SK-N-SH (cell line): ENCODE measurements around the gene RALBP1. TPM values are rescaled to one million over a fixed set of nuclear protein-coding genes. Genes with fewer than 3 reads are reported as not detected.

Source experiments
- CTCF ChIA-PET: fragments of 300-600, 350-600 bp; formaldehyde crosslinking; extraction: SDS; loops from one replicate; lab custom pipeline; 2021; lab: Yijun Ruan, JAX
- POLR2A ChIA-PET: fragments of 350-600 bp; sonication (Branson Sonifier 250); formaldehyde crosslinking; extraction: SDS; loops from one replicate; lab custom pipeline; 2020; ENCODE audit warnings: antibody characterized with exemption, inconsistent platforms; lab: Yijun Ruan, JAX
- DNase-seq: peaks from one replicate; pipeline ENCODE4 v3.0.0; 2012
- H2AFZ ChIP-seq: fragments of 200-600 bp; sonication (generic); 2 replicates; pipeline ENCODE4 v1.8.1; 2016; ENCODE audit warnings: antibody characterized with exemption, mild to moderate bottlenecking, low read depth
- H3F3A ChIP-seq: fragments of 200-600 bp; sonication (generic); replicated peaks from 2 replicates; pipeline ENCODE3; 2016; ENCODE audit warnings: antibody characterized with exemption, mild to moderate bottlenecking; ENCODE audit not compliant: insufficient read depth
- H3K27ac ChIP-seq, 2 experiments: fragments of 200-500 bp in 1 of 2; fragments of 200-600 bp in 1 of 2; sonication (Bioruptor generic) in 1 of 2; sonication (generic), shearing (Covaris generic) in 1 of 2; 2 replicates each; pipeline versions ENCODE4 v1.5.1 to v1.6.1; 2014 to 2016; ENCODE audit warnings: low read depth in 2 of 2, inconsistent platforms in 1 of 2, low read length in 1 of 2, mild to moderate bottlenecking in 1 of 2, mixed read lengths in 1 of 2
- H3K27me3 ChIP-seq: fragments of 200-600 bp; sonication (generic), shearing (Covaris generic); 2 replicates; pipeline ENCODE4 v1.6.1; 2016; ENCODE audit warnings: mixed run types; ENCODE audit not compliant: insufficient read depth
- H3K36me3 ChIP-seq, 2 experiments: fragments of 200-500 bp in 1 of 2; fragments of 200-600 bp in 1 of 2; sonication (Bioruptor generic) in 1 of 2; sonication (generic) in 1 of 2; replicated peaks in 1 of 2; 2 replicates each; pipeline versions ENCODE3 to v1.5.1; 2014 to 2016; ENCODE audit warnings: low read length in 1 of 2, mild to moderate bottlenecking in 1 of 2; ENCODE audit not compliant: insufficient read depth in 2 of 2, control insufficient read depth in 1 of 2
- H3K4me1 ChIP-seq, 2 experiments: fragments of 200-500 bp in 1 of 2; fragments of 200-600 bp in 1 of 2; sonication (Bioruptor generic) in 1 of 2; sonication (generic), shearing (Covaris generic) in 1 of 2; 2 replicates each; pipeline versions ENCODE4 v1.5.1 to v1.6.1; 2014 to 2016; ENCODE audit warnings: low read depth in 1 of 2, low read length in 1 of 2, mixed run types in 1 of 2; ENCODE audit not compliant: insufficient read depth in 2 of 2, control insufficient read depth in 1 of 2
- H3K4me2 ChIP-seq: fragments of 200-600 bp; sonication (generic), shearing (Covaris generic); 2 replicates; pipeline ENCODE4 v1.6.1; 2017; ENCODE audit warnings: mixed run types
- H3K4me3 ChIP-seq, 2 experiments: fragments of 200-500 bp in 1 of 2; fragments of 200-600 bp in 1 of 2; sonication (Bioruptor generic) in 1 of 2; sonication (generic), shearing (Covaris generic) in 1 of 2; 2 replicates each; pipeline versions ENCODE4 v1.5.1 to v1.8.1; 2014 to 2016; ENCODE audit warnings: low read depth in 2 of 2, inconsistent platforms in 1 of 2, low read length in 1 of 2, mild to moderate bottlenecking in 1 of 2, mixed read lengths in 1 of 2, moderate library complexity in 1 of 2
- H3K79me2 ChIP-seq: fragments of 200-600 bp; sonication (generic); 2 replicates; pipeline ENCODE4 v1.8.1; 2017; ENCODE audit warnings: mild to moderate bottlenecking; ENCODE audit not compliant: insufficient read depth
- H3K9ac ChIP-seq: fragments of 200-600 bp; sonication (generic); 2 replicates; pipeline ENCODE4 v1.6.1; 2017; ENCODE audit warnings: mixed run types
- H3K9me2 ChIP-seq: fragments of 200-600 bp; sonication (generic); 2 replicates; pipeline ENCODE4 v1.6.1; 2017; ENCODE audit warnings: mixed run types
- H3K9me3 ChIP-seq: fragments of 200-600 bp; sonication (generic); 2 replicates; pipeline ENCODE4 v1.6.1; 2017; ENCODE audit warnings: mixed run types, mild to moderate bottlenecking, moderate library complexity
- H4K20me1 ChIP-seq: fragments of 200-600 bp; sonication (generic); 2 replicates; pipeline ENCODE4 v1.6.1; 2017; ENCODE audit warnings: mild to moderate bottlenecking, mixed run types; ENCODE audit not compliant: insufficient read depth
- CTCF ChIP-seq: fragments of 200-600 bp; sonication (generic); IDR thresholded peaks from 2 replicates; pipeline ENCODE4 v1.6.1; 2017; ENCODE audit warnings: antibody characterized with exemption, mild to moderate bottlenecking, moderate library complexity
- ELF1 ChIP-seq: IDR thresholded peaks from 2 replicates; pipeline ENCODE4 v1.4.0; 2012
- EP300 ChIP-seq, 2 experiments: IDR thresholded peaks; 2 replicates each; pipeline versions ENCODE4 v1.4.0 to v1.6.1; 2012; ENCODE audit warnings: borderline replicate concordance in 1 of 2, low read depth in 1 of 2, low read length in 1 of 2
- FOSL2 ChIP-seq: IDR thresholded peaks from 2 replicates; pipeline ENCODE4 v1.4.0; 2012; ENCODE audit warnings: low read depth, mild to moderate bottlenecking, moderate library complexity, borderline replicate concordance
- FOXJ3 ChIP-seq: sonication (generic); formaldehyde crosslinking; IDR thresholded peaks from 2 replicates; pipeline ENCODE4 v1.5.1; 2020; ENCODE audit warnings: mild to moderate bottlenecking, missing genetic modification reagents
- GABPA ChIP-seq: IDR thresholded peaks from 2 replicates; pipeline ENCODE4 v1.4.0; 2012; ENCODE audit warnings: low read depth, mild to moderate bottlenecking
- JUND ChIP-seq: IDR thresholded peaks from 2 replicates; pipeline ENCODE4 v1.4.0; 2012
- MAX ChIP-seq: IDR thresholded peaks from 2 replicates; pipeline ENCODE4 v1.4.0; 2012; ENCODE audit warnings: low read depth
- MXI1 ChIP-seq: IDR thresholded peaks from 2 replicates; pipeline ENCODE4 v1.6.1; 2012; ENCODE audit warnings: mild to moderate bottlenecking, low read depth, low read length, improper control_type of control experiment
- NFIC ChIP-seq: IDR thresholded peaks from 2 replicates; pipeline ENCODE4 v1.4.0; 2012; ENCODE audit warnings: borderline replicate concordance
- NRF1 ChIP-seq: IDR thresholded peaks from 2 replicates; pipeline ENCODE4 v1.6.1; 2012; ENCODE audit warnings: low read depth, mild to moderate bottlenecking, low read length
- PBX3 ChIP-seq: IDR thresholded peaks from 2 replicates; pipeline ENCODE4; 2012
- POLR2AphosphoS5 ChIP-seq: IDR thresholded peaks from 2 replicates; pipeline ENCODE4 v1.6.1; 2012; ENCODE audit warnings: low read depth, low read length
- RAD21 ChIP-seq: IDR thresholded peaks from 2 replicates; pipeline ENCODE4 v1.6.1; 2012; ENCODE audit warnings: mild to moderate bottlenecking, low read length
- SIN3A ChIP-seq: IDR thresholded peaks from 2 replicates; pipeline ENCODE4 v1.6.1; 2012; ENCODE audit warnings: low read depth, mild to moderate bottlenecking, low read length, moderate library complexity, borderline replicate concordance
- SMC3 ChIP-seq: IDR thresholded peaks from 2 replicates; pipeline ENCODE4 v1.6.1; 2012; ENCODE audit warnings: low read depth, low read length, improper control_type of control experiment
- YY1 ChIP-seq: IDR thresholded peaks from 2 replicates; pipeline ENCODE4 v1.4.0; 2012; ENCODE audit warnings: low read depth, mild to moderate bottlenecking
- WGBS: methylation state at CpG from one replicate; pipeline ENCODE4 v1.1.6; 2017; ENCODE audit warnings: low lambda C conversion rate; 5-methylcytosine and 5-hydroxymethylcytosine counted together
- polyA plus RNA-seq, 3 experiments: library from polyadenylated mRNA; depleted of rRNA; stranded (reverse); fragments of >200 nt; gene quantifications; 2 replicates each; pipeline ENCODE4 v1.2.3, GENCODE V29; 2012

Gene RALBP1
- polyA plus RNA-seq, 1 of the 3 experiments (the other 2 are of a cell fraction): 43.8 TPM

- peaks cover 12% of the 10 kb centered on the region for H3F3A ChIP-seq
- ChIA-PET CTCF (interaction anchor here (1.4 kb wide), 1 partner anchor 31 kb away, joined by 3 read pairs; no protein-coding TSS in a partner anchor), POLR2A (no interaction called here)
- H3K27me3 ChIP-seq: no peaks in the 10 kb centered on the region
- H3K27ac ChIP-seq: no peak overlapping the region
- H3K9me2 ChIP-seq: no peaks in the 10 kb centered on the region
- no peak overlapping the region for H3K4me3 ChIP-seq
- H3K9me3 ChIP-seq: no peaks in the 10 kb centered on the region
- H3K36me3 ChIP-seq: peaks cover 64 to 72% of the 10 kb centered on the region in 2 experiments
- no peak overlapping the region for H3K9ac ChIP-seq
- no peak overlapping the region for H3K4me2 ChIP-seq
- DNase-seq: no peak
- WGBS: 100% methylated on average over 7 of the region's 7 CpGs
- TF ChIP-seq YY1 (no peak), MAX (no peak), NFIC (no peak), GABPA (no peak), SMC3 (no peak), FOXJ3 (CRISPR knock-in tag) (no peak), MXI1 (no peak)
- no peaks in the 10 kb centered on the region for H3K79me2 ChIP-seq
- 0 out of 2 replicates have a peak, but pooled peaks cover 4% of the 10 kb centered on the region for H4K20me1 ChIP-seq
- no peaks in the 10 kb centered on the region; a peak in 1 of 4 replicates for H3K4me1 ChIP-seq
- no peak overlapping the region for H2AFZ ChIP-seq
Observed at GRCh38 chr18:9547782-9548181, 72.5 kb downstream of the RALBP1 start.

GRCh38 chr18:9549405-9549804 is 74.1 kb downstream of the RALBP1 start:
- H3F3A ChIP-seq: peaks cover 9% of the 10 kb centered on the region
- POLR2A ChIA-PET: no interaction called here
- H3K36me3 ChIP-seq: peaks cover 79 to 85% of the 10 kb centered on the region in 2 experiments
- CTCF ChIA-PET: no interaction called here
- no peaks in the 10 kb centered on the region for H3K79me2 ChIP-seq
- H3K9me2 ChIP-seq: no peaks in the 10 kb centered on the region
- no peak overlapping the region for H3K9ac ChIP-seq
- H3K27ac ChIP-seq: no peak overlapping the region
- DNase-seq: no peak
- no peaks in the 10 kb centered on the region for H3K27me3 ChIP-seq
- no peaks in the 10 kb centered on the region; a peak in 1 of 4 replicates for H3K4me1 ChIP-seq
- WGBS: 87% methylated on average over 7 of the region's 7 CpGs
- H3K4me2 ChIP-seq: no peak overlapping the region
- H2AFZ ChIP-seq: no peak overlapping the region
- TF ChIP-seq NFIC (no peak), CTCF (peak; percentile 33)
- no peaks in the 10 kb centered on the region for H3K9me3 ChIP-seq
- 0 out of 2 replicates have a peak, but pooled peaks cover 4% of the 10 kb centered on the region for H4K20me1 ChIP-seq
- no peak overlapping the region for H3K4me3 ChIP-seq

- 98% methylated on average over 3 of the region's 4 CpGs for WGBS
- no peaks in the 10 kb centered on the region for H3K27me3 ChIP-seq
- H2AFZ ChIP-seq: no peak overlapping the region
- H3K36me3 ChIP-seq: peaks cover 80 to 81% of the 10 kb centered on the region in 2 experiments
- H3K9me2 ChIP-seq: no peaks in the 10 kb centered on the region
- H3F3A ChIP-seq: no peaks in the 10 kb centered on the region
- H4K20me1 ChIP-seq: 0 out of 2 replicates have a peak, but pooled peaks cover 4% of the 10 kb centered on the region
- H3K9me3 ChIP-seq: no peaks in the 10 kb centered on the region
- no peak overlapping the region for H3K9ac ChIP-seq
- H3K79me2 ChIP-seq: peaks cover 7% of the 10 kb centered on the region; the same call in 1 of the 2 replicates
- H3K4me2 ChIP-seq: no peak overlapping the region
- H3K4me1 ChIP-seq: no peaks in the 10 kb centered on the region; a peak in 1 of 4 replicates
- no peak overlapping the region for H3K4me3 ChIP-seq
- ChIA-PET CTCF (no interaction called here), POLR2A (no interaction called here)
- no peak overlapping the region for H3K27ac ChIP-seq
- DNase-seq: no peak
- TF ChIP-seq EP300 (IDR thresholded peaks at IDR 0.05; ENCODE audit: borderline replicate concordance in 1 of 2, low read depth in 1 of 2, low read length in 1 of 2) (no peak), SMC3 (no peak), SIN3A (no peak), RAD21 (no peak), PBX3 (no peak), JUND (no peak), ELF1 (no peak), NRF1 (no peak), FOSL2 (no peak), CTCF (no peak), POLR2AphosphoS5 (no peak)
Observed at GRCh38 chr18:9550429-9550828, 75.1 kb downstream of the RALBP1 start.
